Keratinocyte (primary cell): Measurements from ENCODE around the gene C10orf120.

Experiments used
- CTCF ChIP-seq, 3 experiments: IDR thresholded peaks in 1 of 3; conservative IDR thresholded peaks in 1 of 3; optimal IDR thresholded peaks in 1 of 3; 2 replicates in 2 of 3; 3 replicates in 1 of 3; pipeline versions ENCODE3 to v1.5.1; 2011; ENCODE audit warnings: low read length in 3 of 3, mild to moderate bottlenecking in 3 of 3, moderate library complexity in 2 of 3, control low read depth in 1 of 3, inconsistent platforms in 1 of 3; ENCODE audit not compliant: insufficient read depth in 2 of 3; ENCODE audit errors: extremely low read depth in 1 of 3
- EZH2 ChIP-seq: IDR thresholded peaks from one replicate; pipeline ENCODE4 v1.6.1; 2012; ENCODE audit warnings: inconsistent platforms, mild to moderate bottlenecking, low read length, moderate library complexity

- no peak for TF ChIP-seq CTCF (optimal IDR thresholded peaks at IDR 0.05 in 1 of 3, IDR thresholded peaks at IDR 0.05 in 1 of 3, conservative IDR thresholded peaks at IDR 0.05 in 1 of 3; ENCODE audit: extremely low read depth in 1 of 3, insufficient read depth in 2 of 3, low read length in 3 of 3)
- no peak for TF ChIP-seq EZH2
Measured at GRCh38 chr10:122706467-122706866, 6.8 kb upstream of the C10orf120 start.
